Ovary (tissue), 3 donors: ENCODE results near the gene COX15.

Source experiments
- CTCF ChIP-seq, 3 donors: fragments of 450-650 bp in 2 of 3; fragments of 200-600 bp in 1 of 3; IDR thresholded peaks; one replicate each; pipeline versions ENCODE4 v1.5.1 to v1.8.0; 2016 to 2022; ENCODE audit warnings: antibody characterized with exemption in 3 of 3, mild to moderate bottlenecking in 1 of 3
- POLR2A ChIP-seq: fragments of 450-650 bp; IDR thresholded peaks from one replicate; pipeline ENCODE4 v1.6.1; 2017; ENCODE audit warnings: antibody characterized with exemption, mild to moderate bottlenecking, moderate library complexity
- donor health status: DM: no; HTN: no; CAD: no.

GRCh38 chr10:99750641-99751040 is 18.7 kb upstream of the COX15 start:
- TF ChIP-seq CTCF (IDR thresholded peaks at IDR 0.05) = no peak
- TF ChIP-seq POLR2A = no peak
